SK-N-SH (cell line): ENCODE measurements around the gene MRPS18A. TPM values are rescaled to one million over a fixed set of nuclear protein-coding genes. Genes with fewer than 3 reads are reported as not detected.

Experiments
- CTCF ChIA-PET: fragments of 300-600, 350-600 bp; formaldehyde crosslinking; extraction: SDS; loops from one replicate; lab custom pipeline; 2021; lab: Yijun Ruan, JAX
- POLR2A ChIA-PET: fragments of 350-600 bp; sonication (Branson Sonifier 250); formaldehyde crosslinking; extraction: SDS; loops from one replicate; lab custom pipeline; 2020; ENCODE audit warnings: antibody characterized with exemption, inconsistent platforms; lab: Yijun Ruan, JAX
- DNase-seq: peaks from one replicate; pipeline ENCODE4 v3.0.0; 2012
- H2AFZ ChIP-seq: fragments of 200-600 bp; sonication (generic); 2 replicates; pipeline ENCODE4 v1.8.1; 2016; ENCODE audit warnings: antibody characterized with exemption, mild to moderate bottlenecking, low read depth
- H3F3A ChIP-seq: fragments of 200-600 bp; sonication (generic); replicated peaks from 2 replicates; pipeline ENCODE3; 2016; ENCODE audit warnings: antibody characterized with exemption, mild to moderate bottlenecking; ENCODE audit not compliant: insufficient read depth
- H3K27ac ChIP-seq, 2 experiments: fragments of 200-500 bp in 1 of 2; fragments of 200-600 bp in 1 of 2; sonication (Bioruptor generic) in 1 of 2; sonication (generic), shearing (Covaris generic) in 1 of 2; 2 replicates each; pipeline versions ENCODE4 v1.5.1 to v1.6.1; 2014 to 2016; ENCODE audit warnings: low read depth in 2 of 2, inconsistent platforms in 1 of 2, low read length in 1 of 2, mild to moderate bottlenecking in 1 of 2, mixed read lengths in 1 of 2
- H3K27me3 ChIP-seq: fragments of 200-600 bp; sonication (generic), shearing (Covaris generic); 2 replicates; pipeline ENCODE4 v1.6.1; 2016; ENCODE audit warnings: mixed run types; ENCODE audit not compliant: insufficient read depth
- H3K36me3 ChIP-seq, 2 experiments: fragments of 200-500 bp in 1 of 2; fragments of 200-600 bp in 1 of 2; sonication (Bioruptor generic) in 1 of 2; sonication (generic) in 1 of 2; replicated peaks in 1 of 2; 2 replicates each; pipeline versions ENCODE3 to v1.5.1; 2014 to 2016; ENCODE audit warnings: low read length in 1 of 2, mild to moderate bottlenecking in 1 of 2; ENCODE audit not compliant: insufficient read depth in 2 of 2, control insufficient read depth in 1 of 2
- H3K4me1 ChIP-seq, 2 experiments: fragments of 200-500 bp in 1 of 2; fragments of 200-600 bp in 1 of 2; sonication (Bioruptor generic) in 1 of 2; sonication (generic), shearing (Covaris generic) in 1 of 2; 2 replicates each; pipeline versions ENCODE4 v1.5.1 to v1.6.1; 2014 to 2016; ENCODE audit warnings: low read depth in 1 of 2, low read length in 1 of 2, mixed run types in 1 of 2; ENCODE audit not compliant: insufficient read depth in 2 of 2, control insufficient read depth in 1 of 2
- H3K4me2 ChIP-seq: fragments of 200-600 bp; sonication (generic), shearing (Covaris generic); 2 replicates; pipeline ENCODE4 v1.6.1; 2017; ENCODE audit warnings: mixed run types
- H3K4me3 ChIP-seq, 2 experiments: fragments of 200-500 bp in 1 of 2; fragments of 200-600 bp in 1 of 2; sonication (Bioruptor generic) in 1 of 2; sonication (generic), shearing (Covaris generic) in 1 of 2; 2 replicates each; pipeline versions ENCODE4 v1.5.1 to v1.8.1; 2014 to 2016; ENCODE audit warnings: low read depth in 2 of 2, inconsistent platforms in 1 of 2, low read length in 1 of 2, mild to moderate bottlenecking in 1 of 2, mixed read lengths in 1 of 2, moderate library complexity in 1 of 2
- H3K79me2 ChIP-seq: fragments of 200-600 bp; sonication (generic); 2 replicates; pipeline ENCODE4 v1.8.1; 2017; ENCODE audit warnings: mild to moderate bottlenecking; ENCODE audit not compliant: insufficient read depth
- H3K9ac ChIP-seq: fragments of 200-600 bp; sonication (generic); 2 replicates; pipeline ENCODE4 v1.6.1; 2017; ENCODE audit warnings: mixed run types
- H3K9me2 ChIP-seq: fragments of 200-600 bp; sonication (generic); 2 replicates; pipeline ENCODE4 v1.6.1; 2017; ENCODE audit warnings: mixed run types
- H3K9me3 ChIP-seq: fragments of 200-600 bp; sonication (generic); 2 replicates; pipeline ENCODE4 v1.6.1; 2017; ENCODE audit warnings: mixed run types, mild to moderate bottlenecking, moderate library complexity
- H4K20me1 ChIP-seq: fragments of 200-600 bp; sonication (generic); 2 replicates; pipeline ENCODE4 v1.6.1; 2017; ENCODE audit warnings: mild to moderate bottlenecking, mixed run types; ENCODE audit not compliant: insufficient read depth
- FOXM1 ChIP-seq: IDR thresholded peaks from 2 replicates; pipeline ENCODE4 v1.4.0; 2012; ENCODE audit warnings: low read depth, mild to moderate bottlenecking
- NRF1 ChIP-seq: IDR thresholded peaks from 2 replicates; pipeline ENCODE4 v1.6.1; 2012; ENCODE audit warnings: low read depth, mild to moderate bottlenecking, low read length
- RFX5 ChIP-seq: IDR thresholded peaks from 2 replicates; pipeline ENCODE4 v1.6.1; 2012; ENCODE audit warnings: mild to moderate bottlenecking, improper control_type of control experiment, low read length
- SMC3 ChIP-seq: IDR thresholded peaks from 2 replicates; pipeline ENCODE4 v1.6.1; 2012; ENCODE audit warnings: low read depth, low read length, improper control_type of control experiment
- TCF12 ChIP-seq: IDR thresholded peaks from 2 replicates; pipeline ENCODE4 v1.4.0; 2012
- TEAD4 ChIP-seq: IDR thresholded peaks from 2 replicates; pipeline ENCODE4 v1.4.0; 2012; ENCODE audit warnings: mild to moderate bottlenecking, borderline replicate concordance; ENCODE audit not compliant: insufficient read depth
- USF1 ChIP-seq: IDR thresholded peaks from 2 replicates; pipeline ENCODE4 v1.4.0; 2012; ENCODE audit warnings: low read depth, borderline replicate concordance
- WGBS: methylation state at CpG from one replicate; pipeline ENCODE4 v1.1.6; 2017; ENCODE audit warnings: low lambda C conversion rate; 5-methylcytosine and 5-hydroxymethylcytosine counted together
- polyA plus RNA-seq, 3 experiments: library from polyadenylated mRNA; depleted of rRNA; stranded (reverse); fragments of >200 nt; gene quantifications; 2 replicates each; pipeline ENCODE4 v1.2.3, GENCODE V29; 2012
- TF ChIP-seq, protein P1 (sequence below): IDR thresholded peaks from 2 replicates; pipeline ENCODE4; 2012
- TF ChIP-seq, protein P2 (sequence below): IDR thresholded peaks from 2 replicates; pipeline ENCODE4 v1.4.0; 2012; ENCODE audit warnings: low read depth
- TF ChIP-seq, protein P3 (sequence below): fragments of 150-350 bp; IDR thresholded peaks from 2 replicates; pipeline ENCODE4 v1.6.1; 2016; ENCODE audit warnings: mild to moderate bottlenecking, low read depth, low read length

Gene MRPS18A
- polyA plus RNA-seq, 1 of the 3 experiments (the other 2 are of a cell fraction) = 57.0 TPM

- no peak for TF ChIP-seq TEAD4
- TF ChIP-seq FOXM1 = no peak
- no peak for TF ChIP-seq NRF1
- TF ChIP-seq RFX5 = no peak
- no peak for TF ChIP-seq TCF12
- TF ChIP-seq, protein P1, sequence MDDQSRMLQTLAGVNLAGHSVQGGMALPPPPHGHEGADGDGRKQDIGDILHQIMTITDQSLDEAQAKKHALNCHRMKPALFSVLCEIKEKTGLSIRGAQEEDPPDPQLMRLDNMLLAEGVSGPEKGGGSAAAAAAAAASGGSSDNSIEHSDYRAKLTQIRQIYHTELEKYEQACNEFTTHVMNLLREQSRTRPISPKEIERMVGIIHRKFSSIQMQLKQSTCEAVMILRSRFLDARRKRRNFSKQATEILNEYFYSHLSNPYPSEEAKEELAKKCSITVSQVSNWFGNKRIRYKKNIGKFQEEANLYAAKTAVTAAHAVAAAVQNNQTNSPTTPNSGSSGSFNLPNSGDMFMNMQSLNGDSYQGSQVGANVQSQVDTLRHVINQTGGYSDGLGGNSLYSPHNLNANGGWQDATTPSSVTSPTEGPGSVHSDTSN = no peak
- TF ChIP-seq, protein P2, sequence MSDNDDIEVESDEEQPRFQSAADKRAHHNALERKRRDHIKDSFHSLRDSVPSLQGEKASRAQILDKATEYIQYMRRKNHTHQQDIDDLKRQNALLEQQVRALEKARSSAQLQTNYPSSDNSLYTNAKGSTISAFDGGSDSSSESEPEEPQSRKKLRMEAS = no peak
- no peak for TF ChIP-seq SMC3
- no peak for TF ChIP-seq USF1
These were observed 65.0 kb downstream of the MRPS18A start (continued) for GRCh38 chr6:43622541-43622940.

GRCh38 chr6:43621836-43622180 lies 65.8 kb downstream of the MRPS18A start:
- no peak for DNase-seq
- WGBS = 97% methylated on average over 9 of the region's 10 CpGs

More at GRCh38 chr6:43621836-43622180, 65.8 kb downstream of the MRPS18A start:
- Histone ChIP-seq H3F3A (peaks cover 39% of the 10 kb centered on the region), H3K27me3 (no peaks in the 10 kb centered on the region), H4K20me1 (no peaks in the 10 kb centered on the region), H3K4me2 (no peak overlapping the region), H3K79me2 (peaks cover 20% of the 10 kb centered on the region), H3K9me2 (no peaks in the 10 kb centered on the region), H3K9me3 (no peaks in the 10 kb centered on the region), H3K9ac (no peak overlapping the region), H3K36me3 (peaks cover 64 to 74% of the 10 kb centered on the region in 2 experiments), H3K27ac (no peak overlapping the region), H3K4me1 (peaks cover 0 to 4% of the 10 kb centered on the region in 2 experiments; a peak in 1 of 4 replicates), H3K4me3 (no peak overlapping the region), H2AFZ (no peak overlapping the region)
- CTCF ChIA-PET = interaction anchor here (1.0 to 6.4 kb wide), 2 partner anchors 13 to 148 kb away, joined by 4 to 39 read pairs; partner anchors contain the start of gene VEGFA
- POLR2A ChIA-PET = no interaction called here
- TF ChIP-seq, protein P3, sequence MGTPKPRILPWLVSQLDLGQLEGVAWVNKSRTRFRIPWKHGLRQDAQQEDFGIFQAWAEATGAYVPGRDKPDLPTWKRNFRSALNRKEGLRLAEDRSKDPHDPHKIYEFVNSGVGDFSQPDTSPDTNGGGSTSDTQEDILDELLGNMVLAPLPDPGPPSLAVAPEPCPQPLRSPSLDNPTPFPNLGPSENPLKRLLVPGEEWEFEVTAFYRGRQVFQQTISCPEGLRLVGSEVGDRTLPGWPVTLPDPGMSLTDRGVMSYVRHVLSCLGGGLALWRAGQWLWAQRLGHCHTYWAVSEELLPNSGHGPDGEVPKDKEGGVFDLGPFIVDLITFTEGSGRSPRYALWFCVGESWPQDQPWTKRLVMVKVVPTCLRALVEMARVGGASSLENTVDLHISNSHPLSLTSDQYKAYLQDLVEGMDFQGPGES = no peak

Other genes starting within 250 kb of the MRPS18A start
- gene DLK2, start 232.2 kb downstream of the MRPS18A start, polyA plus RNA-seq (2012; rRNA removed) = 1.9 and 3.9 TPM in 2 replicates
- 30.7 and 39.5 TPM in 2 replicates for gene TJAP1, start 210.2 kb downstream of the MRPS18A start, polyA plus RNA-seq (2012; rRNA removed)
- gene LRRC73, start 177.4 kb downstream of the MRPS18A start, polyA plus RNA-seq (2012; rRNA removed) = 0.73 and 0.89 TPM in 2 replicates
- 219 and 248 TPM in 2 replicates for gene YIPF3, start 170.9 kb downstream of the MRPS18A start, polyA plus RNA-seq (2012; rRNA removed)
- gene POLR1C, start 170.7 kb downstream of the MRPS18A start, polyA plus RNA-seq (2012; rRNA removed) = 59.1 and 80.6 TPM in 2 replicates
- 29.5 and 39.2 TPM in 2 replicates for gene XPO5, start 111.8 kb downstream of the MRPS18A start, polyA plus RNA-seq (2012; rRNA removed)
- gene POLH, start 111.6 kb downstream of the MRPS18A start, polyA plus RNA-seq (2012; rRNA removed) = 11.5 and 18.8 TPM in 2 replicates
- 83.7 and 124 TPM in 2 replicates for gene GTPBP2, start 58.5 kb downstream of the MRPS18A start, polyA plus RNA-seq (2012; rRNA removed)
- 30.9 and 42.2 TPM in 2 replicates for gene MAD2L1BP, start 52.0 kb downstream of the MRPS18A start, polyA plus RNA-seq (2012; rRNA removed)
- 0.05 and 0.06 TPM in 2 replicates for gene RSPH9, start 42.8 kb downstream of the MRPS18A start, polyA plus RNA-seq (2012; rRNA removed)
- 81.0 and 130 TPM in 2 replicates for gene VEGFA, start 82.4 kb upstream of the MRPS18A start, polyA plus RNA-seq (2012; rRNA removed)